ENCODE measurements around the gene BCL6. TPM values are rescaled to one million over a fixed set of nuclear protein-coding genes. Genes with fewer than 3 reads are reported as not detected.
A peak's percentile ranks its signal among the peaks of the same experiment; 100 is the strongest.
"Not testable (repeated sequence)": the region's sequence is repeated elsewhere in the genome, so short reads cannot be mapped to it uniquely, and the experiment has no call there.

The BCL6 gene
- total RNA-seq, 2 experiments from 2014 or later = 42.9 to 52.8 TPM

DNA sequence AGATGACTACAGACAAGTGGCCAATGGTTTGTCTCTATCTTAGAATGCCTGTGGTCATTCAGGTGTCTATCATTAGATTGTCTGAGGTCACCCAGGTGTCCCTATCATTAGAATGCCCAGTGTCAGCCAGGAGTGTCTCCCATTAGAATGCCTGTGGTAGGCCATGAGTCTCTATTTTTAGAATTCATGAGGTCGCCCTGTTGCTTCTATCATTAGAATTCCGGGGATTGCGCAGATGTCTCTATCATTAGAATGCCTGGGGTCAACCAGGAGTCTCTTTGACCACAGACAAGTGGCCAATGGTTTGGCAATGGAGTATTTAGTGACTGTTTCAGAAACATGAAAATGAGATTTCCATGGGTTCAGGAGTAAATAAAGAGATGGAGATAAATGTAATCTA is 50.5 kb downstream of the BCL6 start:
- no peak for DNase-seq
- intact Hi-C loops (cut with DNase I, micrococcal nuclease) = no loop called here
- ATAC-seq = no peak
- Mint-ChIP-seq H3K36me3 (ENCODE audit: low read depth) (no peaks in the 10 kb centered on the region), H3K9me3 (ENCODE audit: low read depth) (no peaks in the 10 kb centered on the region), H3K27ac (no peak overlapping the region), H3K4me1 (no peaks in the 10 kb centered on the region), H3K4me3 (no peak overlapping the region), H3K27me3 (peaks cover 20% of the 10 kb centered on the region)
- CTCF ChIA-PET = interaction anchor here (3.1 to 4.1 kb wide), 2 partner anchors 15 to 376 kb away, joined by 7 to 10 read pairs; no protein-coding TSS in a partner anchor
- POLR2A ChIA-PET = no interaction called here

GRCh38 chr3:187693431-187693830 is 51.8 kb downstream of the BCL6 start:
- ChIA-PET CTCF (interaction anchor here (0.9 to 4.1 kb wide), 4 partner anchors 10 to 374 kb away, joined by 3 to 11 read pairs (median 8); no protein-coding TSS in a partner anchor), POLR2A (interaction anchor here (0.6 kb wide), 1 partner anchor 43 kb away, joined by 5 read pairs; no protein-coding TSS in a partner anchor)
- no peaks in the 10 kb centered on the region for H3K36me3 Mint-ChIP-seq (ENCODE audit: low read depth)
- H3K4me1 Mint-ChIP-seq = no peaks in the 10 kb centered on the region
- ATAC-seq (no peak), DNase-seq (no peak)
- peaks cover 25% of the 10 kb centered on the region for H3K27me3 Mint-ChIP-seq
- no peaks in the 10 kb centered on the region for H3K9me3 Mint-ChIP-seq (ENCODE audit: low read depth)
- intact Hi-C loops (cut with DNase I, micrococcal nuclease) = no loop called here
- H3K27ac Mint-ChIP-seq = no peak overlapping the region
- H3K4me3 Mint-ChIP-seq = no peak overlapping the region

DNA sequence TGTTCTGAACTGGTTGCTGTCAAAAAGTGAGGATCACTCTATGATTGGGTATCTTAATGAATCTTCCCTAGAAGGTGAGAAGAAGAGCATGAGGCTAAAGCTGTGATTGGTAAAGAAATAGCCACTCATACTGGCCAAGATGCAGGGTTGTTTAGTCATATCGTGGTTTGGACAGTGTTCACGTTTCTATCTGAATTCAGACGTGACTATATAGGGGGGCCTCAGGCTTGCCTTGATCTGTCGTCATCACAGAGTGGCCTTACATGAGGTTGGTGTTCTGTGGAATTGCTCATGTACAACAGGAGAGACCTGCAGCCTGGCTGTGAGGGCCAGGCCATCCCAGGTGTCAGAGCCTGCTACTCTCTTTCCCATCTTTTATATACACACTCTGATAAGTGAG is 55.3 kb downstream of the BCL6 start:
- no peaks in the 10 kb centered on the region for H3K36me3 Mint-ChIP-seq (ENCODE audit: low read depth)
- no peaks in the 10 kb centered on the region for H3K4me1 Mint-ChIP-seq
- H3K9me3 Mint-ChIP-seq (ENCODE audit: low read depth) = peaks cover 9% of the 10 kb centered on the region
- DNase-seq (no peak), ATAC-seq (no peak)
- no peak overlapping the region for H3K27ac Mint-ChIP-seq
- POLR2A ChIA-PET = no interaction called here
- CTCF ChIA-PET = interaction anchor here (0.6 to 1.0 kb wide), 2 partner anchors 11 to 371 kb away, joined by 3 to 4 read pairs; no protein-coding TSS in a partner anchor
- peaks cover 34% of the 10 kb centered on the region for H3K27me3 Mint-ChIP-seq
- H3K4me3 Mint-ChIP-seq = no peak overlapping the region
- intact Hi-C loops (cut with DNase I, micrococcal nuclease) = no loop called here

DNA sequence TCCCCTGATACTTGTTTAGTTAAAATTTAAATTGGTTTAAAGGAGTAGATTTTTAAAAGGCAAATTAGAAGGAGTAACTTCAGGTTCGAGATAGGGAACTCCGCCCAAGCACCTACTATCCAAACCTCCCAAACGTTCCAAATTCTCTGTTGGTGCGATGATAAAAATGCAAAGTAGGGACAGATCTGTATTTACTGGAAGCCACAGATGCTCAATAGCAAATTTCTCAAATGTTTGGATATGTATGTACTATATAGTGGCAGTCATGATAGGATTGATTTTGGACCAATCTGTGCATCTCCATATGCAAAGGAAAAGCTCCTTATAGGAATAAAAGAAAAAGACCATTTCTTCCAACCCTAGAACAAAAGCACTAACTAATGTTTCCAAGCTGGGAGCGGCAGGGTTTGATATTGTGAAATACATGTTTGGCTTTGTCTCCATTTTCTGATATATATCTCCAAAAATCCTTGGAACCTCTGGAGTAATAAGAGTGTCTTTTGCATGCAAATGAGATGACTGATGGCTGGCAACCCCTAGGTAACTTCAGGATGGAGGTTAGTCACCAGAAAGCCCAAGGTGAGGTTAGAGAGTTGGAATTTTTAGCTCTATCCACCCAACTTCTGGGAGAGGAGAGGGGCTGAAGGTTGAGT is 58.5 kb downstream of the BCL6 start:
- peaks cover 36% of the 10 kb centered on the region for H3K27me3 Mint-ChIP-seq
- peaks cover 7% of the 10 kb centered on the region for H3K4me1 Mint-ChIP-seq
- ChIA-PET CTCF (interaction anchor here (1.0 to 16.9 kb wide), 3 partner anchors 7 to 365 kb away, joined by 3 to 349 read pairs (median 13); no protein-coding TSS in a partner anchor), POLR2A (no interaction called here)
- DNase-seq (no peak), ATAC-seq (no peak)
- intact Hi-C loops (cut with DNase I, micrococcal nuclease) = no loop called here
- H3K27ac Mint-ChIP-seq = no peak overlapping the region
- no peaks in the 10 kb centered on the region for H3K36me3 Mint-ChIP-seq (ENCODE audit: low read depth)
- H3K4me3 Mint-ChIP-seq = no peak overlapping the region
- H3K9me3 Mint-ChIP-seq (ENCODE audit: low read depth) = peaks cover 9% of the 10 kb centered on the region

DNA sequence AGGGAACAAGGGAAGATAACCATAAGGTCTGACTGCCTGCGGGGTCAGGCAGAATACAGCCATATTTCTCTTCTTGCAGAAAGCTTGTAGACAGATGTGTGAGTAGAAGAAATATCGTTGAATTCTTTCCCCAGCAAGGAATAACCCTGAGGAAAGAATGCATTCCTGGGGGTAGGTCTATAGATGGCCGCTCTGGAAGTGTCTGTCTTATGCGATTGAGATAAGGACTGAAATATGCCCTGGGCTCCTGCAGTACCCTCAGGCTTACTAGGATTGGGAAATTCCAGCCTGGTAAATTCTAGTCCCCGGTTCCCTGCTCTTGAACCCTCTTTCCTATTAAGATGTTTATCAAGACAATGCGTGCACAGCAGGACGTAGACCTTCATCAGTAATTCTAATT is 59.3 kb downstream of the BCL6 start:
- intact Hi-C loops (cut with DNase I, micrococcal nuclease) = no loop called here
- Mint-ChIP-seq H3K27me3 (peaks cover 35% of the 10 kb centered on the region), H3K27ac (no peak overlapping the region), H3K4me1 (peaks cover 7% of the 10 kb centered on the region), H3K9me3 (ENCODE audit: low read depth) (peaks cover 9% of the 10 kb centered on the region), H3K4me3 (no peak overlapping the region), H3K36me3 (ENCODE audit: low read depth) (no peaks in the 10 kb centered on the region)
- ChIA-PET CTCF (interaction anchor here (16.9 kb wide), 1 partner anchor 364 kb away, joined by 349 read pairs; no protein-coding TSS in a partner anchor), POLR2A (no interaction called here)
- ATAC-seq = no peak
- DNase-seq = no peak

DNA sequence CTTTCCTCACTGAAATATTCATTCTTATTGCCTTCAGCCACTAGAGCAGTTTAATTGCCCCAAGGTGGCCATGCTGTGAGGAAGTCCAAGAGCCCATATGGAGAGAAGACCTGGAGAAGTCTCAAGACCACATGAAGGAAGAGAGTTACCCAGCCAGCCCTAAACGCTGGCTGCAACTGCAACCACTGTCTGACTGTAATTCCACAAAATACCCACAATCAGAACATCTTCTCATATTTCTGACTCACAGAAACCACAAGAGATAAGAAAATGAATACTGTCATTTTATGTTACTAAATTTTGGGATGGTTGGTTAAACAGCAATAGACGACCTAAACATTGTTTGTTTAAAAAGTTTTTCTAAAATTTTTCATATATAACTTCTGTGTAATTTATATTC is 60.4 kb downstream of the BCL6 start:
- no peak overlapping the region for H3K27ac Mint-ChIP-seq
- no peaks in the 10 kb centered on the region for H3K36me3 Mint-ChIP-seq (ENCODE audit: low read depth)
- DNase-seq = peak; percentile 12
- peaks cover 40% of the 10 kb centered on the region for H3K27me3 Mint-ChIP-seq
- intact Hi-C loops (cut with DNase I, micrococcal nuclease) = no loop called here
- peaks cover 9% of the 10 kb centered on the region for H3K9me3 Mint-ChIP-seq (ENCODE audit: low read depth)
- CTCF ChIA-PET = interaction anchor here (0.9 to 16.9 kb wide), 4 partner anchors 10 to 363 kb away, joined by 3 to 349 read pairs (median 3); no protein-coding TSS in a partner anchor
- ATAC-seq = peak; percentile 42
- peaks cover 7% of the 10 kb centered on the region for H3K4me1 Mint-ChIP-seq
- POLR2A ChIA-PET = no interaction called here
- no peak overlapping the region for H3K4me3 Mint-ChIP-seq

GRCh38 chr3:187684444-187684843 is 60.8 kb downstream of the BCL6 start:
- peaks cover 7% of the 10 kb centered on the region for H3K4me1 Mint-ChIP-seq
- no peak overlapping the region for H3K27ac Mint-ChIP-seq

GRCh38 chr3:187681756-187682155 is 63.5 kb downstream of the BCL6 start:
- H3K36me3 Mint-ChIP-seq (ENCODE audit: low read depth); DNase-seq; POLR2A ChIA-PET; H3K4me1 Mint-ChIP-seq; intact Hi-C loops (cut with DNase I, micrococcal nuclease); H3K9me3 Mint-ChIP-seq (ENCODE audit: low read depth); H3K4me3 Mint-ChIP-seq; H3K27ac Mint-ChIP-seq; ATAC-seq: not testable (repeated sequence)
- CTCF ChIA-PET = interaction anchor here (0.7 to 16.9 kb wide), 10 partner anchors 9 to 360 kb away, joined by 3 to 349 read pairs (median 4); partner anchors contain the start of genes RTP2 and SST
- H3K27me3 Mint-ChIP-seq = peaks cover 44% of the 10 kb centered on the region

More at GRCh38 chr3:187684444-187684843, 60.8 kb downstream of the BCL6 start:
- ChIA-PET POLR2A (no interaction called here), CTCF (interaction anchor here (0.9 to 16.9 kb wide), 5 partner anchors 9 to 362 kb away, joined by 3 to 349 read pairs (median 3); no protein-coding TSS in a partner anchor)
- peaks cover 9% of the 10 kb centered on the region for H3K9me3 Mint-ChIP-seq (ENCODE audit: low read depth)
- no peak overlapping the region for H3K4me3 Mint-ChIP-seq
- H3K36me3 Mint-ChIP-seq (ENCODE audit: low read depth) = no peaks in the 10 kb centered on the region
- intact Hi-C loops (cut with DNase I, micrococcal nuclease) = no loop called here
- H3K27me3 Mint-ChIP-seq = peaks cover 42% of the 10 kb centered on the region
- no peak for ATAC-seq
- DNase-seq = no peak

GRCh38 chr3:187679638-187680396 is 65.5 kb downstream of the BCL6 start:
- peak; percentile 83 for DNase-seq
- ChIA-PET POLR2A (interaction anchor here (0.6 to 0.9 kb wide), 2 partner anchors 360 to 1359 kb away, joined by 4 to 5 read pairs; no protein-coding TSS in a partner anchor), CTCF (interaction anchor here (0.6 to 16.9 kb wide), 64 partner anchors 9 to 1531 kb away, joined by 3 to 349 read pairs (median 6); partner anchors contain the start of genes RTP2, RTP4 and SST)
- ATAC-seq = peak; percentile 63
- H3K27ac Mint-ChIP-seq = no peak overlapping the region
- no peak overlapping the region for H3K4me3 Mint-ChIP-seq
- no peaks in the 10 kb centered on the region for H3K36me3 Mint-ChIP-seq (ENCODE audit: low read depth)
- peaks cover 7% of the 10 kb centered on the region for H3K4me1 Mint-ChIP-seq
- H3K9me3 Mint-ChIP-seq (ENCODE audit: low read depth) = no peaks in the 10 kb centered on the region
- intact Hi-C loops (cut with DNase I, micrococcal nuclease) = loop anchor here (1.0 to 5.0 kb wide), 5 partner anchors 34 to 460 kb away; no protein-coding TSS in a partner anchor
- H3K27me3 Mint-ChIP-seq = peaks cover 43% of the 10 kb centered on the region

GRCh38 chr3:187678726-187679268 is 66.5 kb downstream of the BCL6 start:
- ChIA-PET CTCF (interaction anchor here (0.6 to 16.9 kb wide), 49 partner anchors 8 to 1522 kb away, joined by 3 to 349 read pairs (median 7); partner anchors contain the start of genes RTP2 and SST), POLR2A (interaction anchor here (0.9 kb wide), 1 partner anchor 359 kb away, joined by 4 read pairs; no protein-coding TSS in a partner anchor)
- Mint-ChIP-seq H3K4me1 (no peaks in the 10 kb centered on the region), H3K27ac (no peak overlapping the region), H3K9me3 (ENCODE audit: low read depth) (no peaks in the 10 kb centered on the region), H3K36me3 (ENCODE audit: low read depth) (no peaks in the 10 kb centered on the region), H3K4me3 (no peak overlapping the region), H3K27me3 (peaks cover 50% of the 10 kb centered on the region)
- ATAC-seq = peak; percentile 42
- intact Hi-C loops (cut with DNase I, micrococcal nuclease) = loop anchor here (1.0 to 5.0 kb wide), 5 partner anchors 36 to 458 kb away; no protein-coding TSS in a partner anchor
- peak; percentile 63 for DNase-seq

- no peaks in the 10 kb centered on the region for H3K36me3 Mint-ChIP-seq (ENCODE audit: low read depth)
- H3K27me3 Mint-ChIP-seq = peaks cover 49% of the 10 kb centered on the region
- H3K9me3 Mint-ChIP-seq (ENCODE audit: low read depth) = no peaks in the 10 kb centered on the region
- H3K4me3 Mint-ChIP-seq = no peak overlapping the region
- intact Hi-C loops (cut with DNase I, micrococcal nuclease) = loop anchor here in 1 of 2 experiments (5.0 kb wide), 1 partner anchor 455 kb away; no protein-coding TSS in a partner anchor
- DNase-seq (no peak), ATAC-seq (no peak)
- H3K27ac Mint-ChIP-seq = no peak overlapping the region
- CTCF ChIA-PET = interaction anchor here (0.6 to 16.9 kb wide), 7 partner anchors 35 to 461 kb away, joined by 3 to 349 read pairs (median 3); no protein-coding TSS in a partner anchor
- POLR2A ChIA-PET = no interaction called here
- no peaks in the 10 kb centered on the region for H3K4me1 Mint-ChIP-seq
These were observed 67.7 kb downstream of the BCL6 start for GRCh38 chr3:187677604-187678003.
